ENCODE measurements around the gene IDUA.

IDUA gene

DNA sequence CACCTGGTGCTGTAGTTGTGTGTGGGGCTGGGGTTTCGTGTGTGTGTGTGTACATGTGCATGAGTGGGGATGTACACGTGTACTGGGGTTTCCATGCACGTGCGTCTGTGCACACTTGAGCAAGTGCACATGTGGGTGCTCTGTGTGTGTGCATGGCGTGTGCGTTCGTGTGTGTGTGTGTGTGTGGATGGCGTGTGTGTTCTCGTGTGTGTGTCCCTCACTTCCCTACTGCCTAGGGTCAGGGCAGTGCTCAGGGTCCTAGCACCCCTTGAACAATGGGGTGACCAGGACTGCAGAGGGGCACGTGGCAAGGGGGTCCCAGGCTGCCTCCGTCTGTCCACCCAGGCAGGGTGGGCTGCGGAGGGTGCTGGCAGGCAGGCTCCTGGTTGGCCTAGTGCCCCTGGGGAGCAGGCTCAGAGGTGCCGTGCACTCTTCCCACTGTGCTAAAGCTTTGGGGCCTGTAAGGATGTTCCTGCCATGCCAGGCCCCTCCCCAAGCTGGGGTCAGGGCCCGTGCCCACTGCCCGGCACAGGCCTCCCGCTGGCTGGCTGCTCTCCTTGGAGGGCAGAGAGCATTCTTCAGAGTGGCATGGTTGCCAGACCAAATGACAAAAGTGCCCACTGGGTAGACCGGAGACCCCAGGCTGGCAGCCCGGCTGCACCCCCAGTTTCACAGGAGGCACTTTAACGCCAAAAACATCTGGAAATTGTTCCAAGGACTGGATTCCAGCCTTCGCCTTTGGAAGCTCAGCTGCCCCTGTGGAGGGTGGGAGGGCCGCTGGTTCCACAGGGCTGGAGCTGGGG is 53.7 kb downstream of the IDUA start:
- peaks cover 57% of the 10 kb centered on the region for H3K4me1 ChIP-seq (ENCODE audit: insufficient read depth, insufficient read length)
- no peak overlapping the region for H3K4me3 ChIP-seq (ENCODE audit: insufficient read length, low read depth)
- no peak for TF ChIP-seq ZNF274 (IDR thresholded peaks at IDR 0.05; ENCODE audit: low read depth, low read length)
- TF ChIP-seq YY1 (IDR thresholded peaks at IDR 0.05; ENCODE audit: insufficient read depth, insufficient read length) = no peak
- TF ChIP-seq SUZ12 (IDR thresholded peaks at IDR 0.05; ENCODE audit: extremely low read depth, insufficient read depth, insufficient read length) = no peak
- no peaks in the 10 kb centered on the region for H3K9me3 ChIP-seq (ENCODE audit: insufficient read depth, low read length)
- H3K9ac ChIP-seq (ENCODE audit: insufficient read length, low read depth) = peak overlapping the region; percentile 46
- DNase-seq (ENCODE audit: low read depth, low spot score) = no peak
- H3K36me3 ChIP-seq (ENCODE audit: insufficient read depth, insufficient read length, low read length) = no peaks in the 10 kb centered on the region
- H3K27me3 ChIP-seq (ENCODE audit: insufficient read depth, insufficient read length) = peaks cover 17% of the 10 kb centered on the region

GRCh38 chr4:1041147-1041935 is 54.5 kb downstream of the IDUA start:
- Histone ChIP-seq H3K36me3 (ENCODE audit: insufficient read depth, insufficient read length, low read length) (no peaks in the 10 kb centered on the region), H3K4me1 (ENCODE audit: insufficient read depth, insufficient read length) (peaks cover 53% of the 10 kb centered on the region), H3K9me3 (ENCODE audit: insufficient read depth, low read length) (no peaks in the 10 kb centered on the region), H3K27me3 (ENCODE audit: insufficient read depth, insufficient read length) (peaks cover 17% of the 10 kb centered on the region), H3K9ac (ENCODE audit: insufficient read length, low read depth) (peak overlapping the region; percentile 46), H3K4me3 (ENCODE audit: insufficient read length, low read depth) (no peak overlapping the region)
- DNase-seq (ENCODE audit: low read depth, low spot score) = no peak
- TF ChIP-seq ZNF274 (IDR thresholded peaks at IDR 0.05; ENCODE audit: low read depth, low read length) = no peak
- no peak for TF ChIP-seq YY1 (IDR thresholded peaks at IDR 0.05; ENCODE audit: insufficient read depth, insufficient read length)
- TF ChIP-seq SUZ12 (IDR thresholded peaks at IDR 0.05; ENCODE audit: extremely low read depth, insufficient read depth, insufficient read length) = no peak

DNA sequence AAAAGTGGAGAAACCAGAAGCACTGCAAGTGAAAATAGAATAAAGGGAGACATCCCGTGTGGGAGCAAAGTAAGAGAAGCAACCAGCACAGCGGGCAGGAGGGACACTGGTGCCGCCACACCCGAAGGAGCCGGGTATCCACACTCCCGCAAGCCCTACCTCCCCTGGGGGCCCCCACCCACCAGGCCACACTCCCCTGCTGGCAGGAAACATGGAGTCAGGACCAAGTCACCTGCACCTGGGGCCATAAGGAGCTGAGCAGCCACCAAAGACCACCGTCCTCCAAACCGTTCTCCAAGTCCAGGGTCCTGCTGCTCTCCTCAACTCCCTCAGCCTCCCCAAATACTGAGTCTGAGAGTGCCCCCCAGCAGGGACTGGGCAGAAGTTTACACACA is 55.1 kb downstream of the IDUA start:
- Histone ChIP-seq H3K4me1 (ENCODE audit: insufficient read depth, insufficient read length) (peaks cover 52% of the 10 kb centered on the region), H3K36me3 (ENCODE audit: insufficient read depth, insufficient read length, low read length) (no peaks in the 10 kb centered on the region), H3K27me3 (ENCODE audit: insufficient read depth, insufficient read length) (peaks cover 17% of the 10 kb centered on the region), H3K4me3 (ENCODE audit: insufficient read length, low read depth) (no peak overlapping the region), H3K9ac (ENCODE audit: insufficient read length, low read depth) (peak overlapping the region; percentile 21), H3K9me3 (ENCODE audit: insufficient read depth, low read length) (no peaks in the 10 kb centered on the region)
- DNase-seq (ENCODE audit: low read depth, low spot score) = no peak
- TF ChIP-seq ZNF274 (IDR thresholded peaks at IDR 0.05; ENCODE audit: low read depth, low read length) = no peak
- no peak for TF ChIP-seq SUZ12 (IDR thresholded peaks at IDR 0.05; ENCODE audit: extremely low read depth, insufficient read depth, insufficient read length)
- no peak for TF ChIP-seq YY1 (IDR thresholded peaks at IDR 0.05; ENCODE audit: insufficient read depth, insufficient read length)

- H3K4me1 ChIP-seq (ENCODE audit: insufficient read depth, insufficient read length) = peaks cover 54% of the 10 kb centered on the region
- H3K36me3 ChIP-seq (ENCODE audit: insufficient read depth, insufficient read length, low read length) = no peaks in the 10 kb centered on the region
- TF ChIP-seq ZNF274 (IDR thresholded peaks at IDR 0.05; ENCODE audit: low read depth, low read length) = no peak
- no peak for TF ChIP-seq YY1 (IDR thresholded peaks at IDR 0.05; ENCODE audit: insufficient read depth, insufficient read length)
- TF ChIP-seq SUZ12 (IDR thresholded peaks at IDR 0.05; ENCODE audit: extremely low read depth, insufficient read depth, insufficient read length) = no peak
- no peak overlapping the region for H3K9ac ChIP-seq (ENCODE audit: insufficient read length, low read depth)
- no peaks in the 10 kb centered on the region for H3K9me3 ChIP-seq (ENCODE audit: insufficient read depth, low read length)
- H3K4me3 ChIP-seq (ENCODE audit: insufficient read length, low read depth) = no peak overlapping the region
- peaks cover 22% of the 10 kb centered on the region for H3K27me3 ChIP-seq (ENCODE audit: insufficient read depth, insufficient read length)
- DNase-seq (ENCODE audit: low read depth, low spot score) = no peak
These were observed 55.7 kb downstream of the IDUA start for GRCh38 chr4:1042352-1043055.

GRCh38 chr4:1043162-1043561 is 56.3 kb downstream of the IDUA start:
- H3K36me3 ChIP-seq (ENCODE audit: insufficient read depth, insufficient read length, low read length) = no peaks in the 10 kb centered on the region
- H3K9ac ChIP-seq (ENCODE audit: insufficient read length, low read depth) = peak overlapping the region; percentile 87
- H3K9me3 ChIP-seq (ENCODE audit: insufficient read depth, low read length) = no peaks in the 10 kb centered on the region
- DNase-seq (ENCODE audit: low read depth, low spot score) = no peak
- TF ChIP-seq YY1 (IDR thresholded peaks at IDR 0.05; ENCODE audit: insufficient read depth, insufficient read length) (no peak), SUZ12 (IDR thresholded peaks at IDR 0.05; ENCODE audit: extremely low read depth, insufficient read depth, insufficient read length) (no peak), ZNF274 (IDR thresholded peaks at IDR 0.05; ENCODE audit: low read depth, low read length) (no peak)
- H3K4me1 ChIP-seq (ENCODE audit: insufficient read depth, insufficient read length) = peaks cover 51% of the 10 kb centered on the region
- H3K27me3 ChIP-seq (ENCODE audit: insufficient read depth, insufficient read length) = peaks cover 25% of the 10 kb centered on the region
- H3K4me3 ChIP-seq (ENCODE audit: insufficient read length, low read depth) = no peak overlapping the region

DNA sequence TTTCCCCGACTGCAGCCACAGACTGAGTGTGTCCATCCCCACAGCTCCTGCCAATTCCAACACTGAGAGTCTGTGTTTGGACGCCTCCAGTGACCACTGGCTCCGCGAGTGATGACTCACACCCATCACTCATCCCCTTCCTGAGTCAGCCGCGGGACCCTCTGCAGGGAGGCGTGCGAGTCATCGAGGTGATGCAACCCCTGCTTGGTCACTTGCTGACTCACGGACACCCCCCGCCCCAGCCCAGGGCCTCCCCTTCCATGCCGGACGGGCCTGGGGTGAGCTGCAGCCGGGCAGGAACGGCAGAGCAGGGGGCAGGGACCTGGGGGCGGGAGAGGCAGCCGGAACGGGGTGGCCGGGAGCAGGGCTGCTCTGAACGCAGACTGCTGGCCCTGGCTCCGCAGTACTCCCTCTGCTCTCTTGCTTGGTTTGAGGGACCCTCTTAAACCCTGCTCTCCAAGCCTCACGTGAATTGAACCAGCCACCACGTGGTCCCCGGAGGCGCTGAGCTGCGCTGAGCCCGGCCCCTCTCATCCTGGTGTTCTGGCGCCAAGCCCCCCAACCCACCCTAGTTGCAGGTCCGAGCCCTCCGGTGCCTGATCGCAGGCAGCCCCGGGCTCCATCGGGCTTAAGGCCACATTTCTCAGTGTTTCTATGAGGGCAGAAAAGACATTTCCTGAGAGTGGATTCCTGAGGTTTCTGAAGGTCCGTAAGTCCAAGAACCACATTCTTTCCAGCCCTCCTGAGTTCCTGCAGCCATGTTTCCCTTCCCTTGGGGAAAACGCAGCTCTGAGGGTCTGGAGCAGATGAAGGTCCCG is 57.0 kb downstream of the IDUA start:
- DNase-seq (ENCODE audit: low read depth, low spot score) = peak; percentile 71
- H3K4me3 ChIP-seq (ENCODE audit: insufficient read length, low read depth) = peak overlapping the region; percentile 9

More for the DNA sequence above, 57.0 kb downstream of the IDUA start:
- Histone ChIP-seq H3K9ac (ENCODE audit: insufficient read length, low read depth) (peak overlapping the region; percentile 87), H3K36me3 (ENCODE audit: insufficient read depth, insufficient read length, low read length) (no peaks in the 10 kb centered on the region), H3K9me3 (ENCODE audit: insufficient read depth, low read length) (no peaks in the 10 kb centered on the region), H3K27me3 (ENCODE audit: insufficient read depth, insufficient read length) (peaks cover 25% of the 10 kb centered on the region), H3K4me1 (ENCODE audit: insufficient read depth, insufficient read length) (peaks cover 50% of the 10 kb centered on the region)
- no peak for TF ChIP-seq ZNF274 (IDR thresholded peaks at IDR 0.05; ENCODE audit: low read depth, low read length)
- TF ChIP-seq YY1 (IDR thresholded peaks at IDR 0.05; ENCODE audit: insufficient read depth, insufficient read length) = no peak
- TF ChIP-seq SUZ12 (IDR thresholded peaks at IDR 0.05; ENCODE audit: extremely low read depth, insufficient read depth, insufficient read length) = no peak

Data from NT2/D1 (cell line).